NCI-H128 (cell line): Measurements from ENCODE around the gene PGAM1.
"Not testable (repeated sequence)": the region's sequence is repeated elsewhere in the genome, so short reads cannot be mapped to it uniquely, and the experiment has no call there.

Experiments
- DNase-seq: peaks from one replicate; lab custom pipeline; 2025; ENCODE audit not compliant: unreplicated experiment; lab: John Stamatoyannopoulos, UW

The PGAM1 gene

GRCh38 chr10:97425964-97426775 lies at the start of gene PGAM1:
PGAM1 (plus strand) TSS chr10:97426191; CDS start chr10:97426308, 117 bp downstream.
- DNase-seq: peak; percentile 80

- no peak for DNase-seq
Measured at GRCh38 chr10:97376413-97376812, 49.6 kb upstream of the PGAM1 start.

GRCh38 chr10:97378933-97379921 lies 46.8 kb upstream of the PGAM1 start:
- DNase-seq: no peak

- no peak for DNase-seq
Measured at GRCh38 chr10:97380516-97380915, 45.5 kb upstream of the PGAM1 start.

GRCh38 chr10:97381626-97382025 lies 44.4 kb upstream of the PGAM1 start:
- DNase-seq: no peak

- DNase-seq: no peak
Measured at GRCh38 chr10:97383159-97383558, 42.8 kb upstream of the PGAM1 start.

GRCh38 chr10:97384156-97384555 lies 41.8 kb upstream of the PGAM1 start:
- DNase-seq: no peak

- DNase-seq: no peak
Measured at GRCh38 chr10:97384641-97385040, 41.4 kb upstream of the PGAM1 start.

GRCh38 chr10:97385565-97385964 lies 40.4 kb upstream of the PGAM1 start:
- DNase-seq: no peak

GRCh38 chr10:97388152-97388551 lies 37.8 kb upstream of the PGAM1 start:
- DNase-seq: no peak

GRCh38 chr10:97390091-97390490 lies 35.9 kb upstream of the PGAM1 start:
- DNase-seq: no peak

- DNase-seq: no peak
Measured at GRCh38 chr10:97393034-97393573, 32.9 kb upstream of the PGAM1 start.

- DNase-seq: no peak
Measured at GRCh38 chr10:97396056-97396455, 29.9 kb upstream of the PGAM1 start.

GRCh38 chr10:97399843-97400545 lies 26.0 kb upstream of the PGAM1 start:
- DNase-seq: no peak

- DNase-seq: peak; percentile 64
Measured at GRCh38 chr10:97400665-97401454, 25.1 kb upstream of the PGAM1 start, which contains the start of gene RRP12. RRP12 (minus strand) TSS chr10:97401340; CDS start chr10:97401231, 109 bp downstream.

GRCh38 chr10:97401455-97401919 lies 24.5 kb upstream of the PGAM1 start:
- no peak for DNase-seq

- no peak for DNase-seq
Measured at GRCh38 chr10:97404044-97404443, 21.9 kb upstream of the PGAM1 start.

- no peak for DNase-seq
Measured at GRCh38 chr10:97406064-97406463, 19.9 kb upstream of the PGAM1 start.

- not testable (repeated sequence) for DNase-seq
Measured at GRCh38 chr10:97406483-97406882, 19.5 kb upstream of the PGAM1 start.
